Activated CD4-positive, alpha-beta memory T cell treated with anti-CD3 and anti-CD28 coated beads, Interleukin-2, amount 10 ng/mL, durations not matched to agents 7 days and 5 days (primary cell): ENCODE measurements around the gene LRRC41. TPM values are rescaled to one million over a fixed set of nuclear protein-coding genes. Genes with fewer than 3 reads are reported as not detected.
"Not testable (repeated sequence)": the region's sequence is repeated elsewhere in the genome, so short reads cannot be mapped to it uniquely, and the experiment has no call there.

Experiments used
- CTCF ChIA-PET: fragments of 350-600 bp; sonication (Branson Sonifier 250); formaldehyde crosslinking; loops from one replicate; lab custom pipeline; 2021; ENCODE audit warnings: antibody characterized with exemption, inconsistent platforms; lab: Charles Lee
- POLR2A ChIA-PET: fragments of 350-600 bp; sonication (Branson Sonifier 250); formaldehyde crosslinking; loops from one replicate; lab custom pipeline; 2021; ENCODE audit warnings: antibody characterized with exemption; lab: Charles Lee
- DNase-seq: peaks from one replicate; pipeline ENCODE4 v3.0.0-alpha.2; 2020
- H3K27ac Mint-ChIP-seq: one replicate; pipeline ENCODE4 v1.8.0; 2021; ENCODE audit warnings: mild to moderate bottlenecking, mixed read lengths
- H3K27me3 Mint-ChIP-seq: one replicate; pipeline ENCODE4 v1.8.0; 2021; ENCODE audit warnings: mixed read lengths
- H3K36me3 Mint-ChIP-seq: one replicate; pipeline ENCODE4 v1.8.0; 2021; ENCODE audit warnings: low read depth, mixed read lengths
- H3K4me1 Mint-ChIP-seq: one replicate; pipeline ENCODE4 v1.8.0; 2021; ENCODE audit warnings: mixed read lengths
- H3K4me3 Mint-ChIP-seq: one replicate; pipeline ENCODE4 v1.8.0; 2021; ENCODE audit warnings: mild to moderate bottlenecking, mixed read lengths
- H3K9me3 Mint-ChIP-seq: one replicate; pipeline ENCODE4 v1.8.0; 2021; ENCODE audit warnings: mixed read lengths
- total RNA-seq, 2 experiments: library from RNA; stranded (reverse); gene quantifications; one replicate each; pipeline ENCODE4 v1.2.3, GENCODE V29; 2021

The LRRC41 gene
- total RNA-seq, 2 experiments from 2014 or later, result 40.3 to 41.7 TPM

- H3K27ac Mint-ChIP-seq, H3K27me3 Mint-ChIP-seq, H3K9me3 Mint-ChIP-seq, H3K4me3 Mint-ChIP-seq, CTCF ChIA-PET, POLR2A ChIA-PET, DNase-seq: not testable (repeated sequence)
- Mint-ChIP-seq H3K36me3 (peaks cover 12% of the 10 kb centered on the region), H3K4me1 (peaks cover 28% of the 10 kb centered on the region)
Measured at GRCh38 chr1:46337409-46337808, 34.0 kb upstream of the LRRC41 start.

DNA sequence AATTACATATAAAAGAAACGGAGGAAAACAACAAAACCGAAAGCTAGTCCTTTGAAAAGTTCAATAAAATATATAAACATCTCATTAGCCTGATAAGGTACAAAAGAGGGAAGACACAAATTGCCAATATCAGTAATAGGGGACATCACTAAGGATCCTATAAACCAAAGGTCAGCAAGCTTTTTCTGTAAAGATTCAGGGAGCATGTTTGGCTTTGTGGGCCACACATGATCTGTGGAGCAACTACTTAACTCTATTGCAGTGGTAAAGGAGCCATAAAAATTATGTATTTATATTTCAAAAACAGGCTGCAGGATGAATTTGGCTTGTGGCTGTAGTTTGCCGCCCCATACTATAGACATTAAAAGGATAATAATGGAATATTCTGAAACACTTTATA, 31.7 kb upstream of the LRRC41 start:
- no peaks in the 10 kb centered on the region for H3K36me3 Mint-ChIP-seq
- no peak overlapping the region for H3K4me3 Mint-ChIP-seq
- no peak overlapping the region for H3K27ac Mint-ChIP-seq
- ChIA-PET POLR2A (no interaction called here), CTCF (interaction anchor here (0.9 kb wide), 1 partner anchor 13 kb away, joined by 3 read pairs; no protein-coding TSS in a partner anchor)
- H3K9me3 Mint-ChIP-seq, result no peaks in the 10 kb centered on the region
- peaks cover 10% of the 10 kb centered on the region for H3K4me1 Mint-ChIP-seq
- no peak for DNase-seq
- no peaks in the 10 kb centered on the region for H3K27me3 Mint-ChIP-seq

- POLR2A ChIA-PET, result interaction anchor here (0.6 kb wide), 1 partner anchor 91 kb away, joined by 3 read pairs; no protein-coding TSS in a partner anchor
- H3K27ac Mint-ChIP-seq, result no peak overlapping the region
- CTCF ChIA-PET, result interaction anchor here (0.7 to 2.6 kb wide), 7 partner anchors 11 to 928 kb away, joined by 3 to 26 read pairs (median 3); no protein-coding TSS in a partner anchor
- no peaks in the 10 kb centered on the region for H3K9me3 Mint-ChIP-seq
- DNase-seq, result no peak
- H3K4me1 Mint-ChIP-seq, result peaks cover 4% of the 10 kb centered on the region
- no peak overlapping the region for H3K4me3 Mint-ChIP-seq
- no peaks in the 10 kb centered on the region for H3K27me3 Mint-ChIP-seq
- H3K36me3 Mint-ChIP-seq, result no peaks in the 10 kb centered on the region
Measured at GRCh38 chr1:46334030-46334384, 30.6 kb upstream of the LRRC41 start.

- CTCF ChIA-PET, result interaction anchor here (0.7 to 2.6 kb wide), 6 partner anchors 12 to 929 kb away, joined by 3 to 26 read pairs (median 4); no protein-coding TSS in a partner anchor
- DNase-seq, result no peak
- H3K9me3 Mint-ChIP-seq, result no peaks in the 10 kb centered on the region
- H3K36me3 Mint-ChIP-seq, result no peaks in the 10 kb centered on the region
- POLR2A ChIA-PET, result interaction anchor here (0.6 to 1.1 kb wide), 3 partner anchors 15 to 90 kb away, joined by 3 to 4 read pairs (median 3); no protein-coding TSS in a partner anchor
- no peak overlapping the region for H3K27ac Mint-ChIP-seq
- no peaks in the 10 kb centered on the region for H3K27me3 Mint-ChIP-seq
- no peak overlapping the region for H3K4me3 Mint-ChIP-seq
- no peaks in the 10 kb centered on the region for H3K4me1 Mint-ChIP-seq
Measured at GRCh38 chr1:46333300-46334029, 30.0 kb upstream of the LRRC41 start.

DNA sequence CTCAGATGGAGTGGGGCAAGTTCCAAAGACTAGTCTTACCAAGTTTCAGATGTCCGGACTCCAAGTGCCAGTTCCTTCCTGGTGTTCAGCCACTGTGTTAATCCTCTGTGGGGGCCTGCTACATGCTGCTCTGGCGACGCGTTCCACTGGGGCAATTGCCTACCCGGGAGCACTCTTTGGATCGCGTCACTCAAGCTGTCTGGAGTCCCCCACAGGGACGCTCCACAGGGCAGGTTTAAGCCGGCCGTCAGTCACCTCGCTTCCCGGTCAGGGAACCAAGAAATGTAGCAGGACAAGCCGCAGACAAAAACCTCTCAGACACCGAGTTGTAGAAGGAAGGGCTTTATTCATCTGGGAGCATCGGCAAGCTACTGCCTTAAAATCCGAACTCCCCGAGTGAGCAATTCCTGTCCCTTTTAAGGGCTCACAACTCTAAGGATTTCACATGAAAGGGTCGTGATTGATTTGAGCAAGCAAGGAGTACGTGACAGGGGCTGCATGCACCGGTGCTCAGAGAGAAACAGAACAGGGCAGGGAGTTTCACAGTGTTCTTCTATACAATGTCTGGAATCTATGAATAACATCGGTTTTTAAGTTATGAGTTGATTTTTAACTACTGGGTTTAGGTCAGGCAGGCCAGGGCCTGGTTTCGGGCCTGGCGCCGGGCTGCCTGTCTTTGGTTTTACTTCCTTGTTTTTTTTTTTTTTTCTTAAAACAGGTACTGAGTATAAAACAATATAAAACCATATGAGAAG, 28.5 kb upstream of the LRRC41 start:
- H3K27ac Mint-ChIP-seq, H3K9me3 Mint-ChIP-seq, POLR2A ChIA-PET, H3K36me3 Mint-ChIP-seq, H3K4me3 Mint-ChIP-seq, H3K27me3 Mint-ChIP-seq, H3K4me1 Mint-ChIP-seq, DNase-seq: not testable (repeated sequence)
- CTCF ChIA-PET, result interaction anchor here (2.6 kb wide), 1 partner anchor 16 kb away, joined by 26 read pairs; no protein-coding TSS in a partner anchor

DNA sequence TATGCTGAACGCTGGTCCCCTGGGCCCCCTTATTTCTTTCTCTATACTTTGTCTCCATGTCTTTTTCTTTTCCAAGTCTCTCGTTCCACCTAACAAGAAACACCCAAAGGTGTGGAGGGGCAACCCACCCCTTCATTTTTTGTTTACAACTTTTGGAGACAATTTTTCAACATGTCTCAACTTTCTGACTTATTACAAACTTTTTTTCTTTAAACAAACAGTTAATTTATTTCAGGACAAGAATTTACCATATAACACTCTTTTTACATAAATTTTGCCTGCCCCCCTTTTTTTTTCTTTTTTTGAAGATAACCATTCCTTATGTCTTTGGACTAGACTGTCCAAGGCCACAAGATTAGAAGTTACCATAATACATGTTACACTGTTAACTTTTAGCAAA, 27.0 kb upstream of the LRRC41 start:
- H3K4me1 Mint-ChIP-seq, H3K4me3 Mint-ChIP-seq, H3K36me3 Mint-ChIP-seq, DNase-seq, POLR2A ChIA-PET, H3K27me3 Mint-ChIP-seq, H3K9me3 Mint-ChIP-seq, H3K27ac Mint-ChIP-seq: not testable (repeated sequence)
- CTCF ChIA-PET, result interaction anchor here (2.0 kb wide), 1 partner anchor 9 kb away, joined by 7 read pairs; no protein-coding TSS in a partner anchor

DNA sequence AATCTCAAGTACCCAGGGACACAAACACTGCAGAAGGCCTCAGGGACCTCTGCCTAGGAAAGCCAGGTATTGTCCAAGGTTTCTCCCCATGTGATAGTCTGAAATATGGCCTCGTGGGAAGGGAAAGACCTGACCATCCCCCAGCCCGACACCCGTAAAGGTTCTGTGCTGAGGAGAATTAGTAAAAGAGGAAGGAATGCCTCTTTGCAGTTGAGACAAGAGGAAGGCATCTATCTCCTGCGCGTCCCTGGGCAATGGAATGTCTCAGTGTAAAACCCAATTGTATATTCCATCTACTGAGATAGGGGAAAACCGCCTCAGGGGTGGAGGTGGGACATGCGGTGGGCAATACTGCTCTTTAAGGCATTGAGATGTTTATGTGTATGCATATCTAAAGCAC, 26.4 kb upstream of the LRRC41 start:
- POLR2A ChIA-PET, H3K4me3 Mint-ChIP-seq, H3K36me3 Mint-ChIP-seq, H3K27me3 Mint-ChIP-seq, H3K4me1 Mint-ChIP-seq, H3K9me3 Mint-ChIP-seq, DNase-seq, H3K27ac Mint-ChIP-seq: not testable (repeated sequence)
- CTCF ChIA-PET, result interaction anchor here (0.9 to 2.0 kb wide), 2 partner anchors 10 to 18 kb away, joined by 3 to 7 read pairs; no protein-coding TSS in a partner anchor

GRCh38 chr1:46328182-46328581, 24.8 kb upstream of the LRRC41 start:
- H3K4me3 Mint-ChIP-seq, DNase-seq, H3K4me1 Mint-ChIP-seq, H3K9me3 Mint-ChIP-seq, H3K27me3 Mint-ChIP-seq, H3K27ac Mint-ChIP-seq, H3K36me3 Mint-ChIP-seq: not testable (repeated sequence)
- ChIA-PET CTCF (interaction anchor here (2.0 kb wide), 1 partner anchor 12 kb away, joined by 7 read pairs; no protein-coding TSS in a partner anchor), POLR2A (interaction anchor here (2.2 to 2.5 kb wide), 2 partner anchors 12 to 25 kb away, joined by 6 read pairs; partner anchors contain the start of genes LRRC41, NSUN4 and UQCRH)

DNA sequence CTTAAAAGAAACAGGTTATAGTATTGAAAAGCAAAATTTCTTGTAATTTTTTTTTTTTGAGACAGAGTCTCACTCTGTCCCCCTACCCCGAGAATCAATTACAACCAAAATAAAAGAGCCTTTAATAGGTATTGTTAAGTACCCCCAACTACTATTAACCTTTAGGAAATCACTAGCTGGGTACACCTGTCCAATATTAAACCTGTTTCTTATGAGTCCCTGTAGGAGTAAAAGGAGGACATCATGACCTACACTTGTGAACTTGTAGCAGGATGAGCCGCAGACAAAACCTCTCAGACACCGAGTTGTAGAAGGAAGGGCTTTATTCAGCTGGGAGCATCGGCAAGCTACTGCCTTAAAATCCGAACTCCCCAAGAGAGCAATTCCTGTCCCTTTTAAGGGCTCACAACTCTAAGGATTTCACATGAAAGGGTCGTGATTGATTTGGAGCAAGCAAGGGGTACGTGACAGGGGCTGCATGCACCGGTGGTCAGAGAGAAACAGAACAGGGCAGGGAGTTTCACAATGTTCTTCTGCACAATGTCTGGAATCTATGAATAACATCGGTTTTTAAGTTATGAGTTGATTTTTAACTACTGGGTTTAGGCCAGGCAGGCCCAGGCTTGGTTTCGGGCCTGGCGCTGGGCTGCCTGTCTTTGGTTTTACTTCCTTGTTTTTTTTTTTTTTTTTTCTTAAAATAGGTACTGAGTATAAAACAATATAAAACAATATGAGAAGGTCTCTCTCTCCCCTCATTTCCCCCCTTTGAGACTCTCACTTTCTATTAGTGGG, 22.1 kb upstream of the LRRC41 start:
- CTCF ChIA-PET, H3K4me1 Mint-ChIP-seq, H3K9me3 Mint-ChIP-seq, H3K27me3 Mint-ChIP-seq, POLR2A ChIA-PET, H3K36me3 Mint-ChIP-seq, H3K27ac Mint-ChIP-seq, H3K4me3 Mint-ChIP-seq, DNase-seq: not testable (repeated sequence)

DNA sequence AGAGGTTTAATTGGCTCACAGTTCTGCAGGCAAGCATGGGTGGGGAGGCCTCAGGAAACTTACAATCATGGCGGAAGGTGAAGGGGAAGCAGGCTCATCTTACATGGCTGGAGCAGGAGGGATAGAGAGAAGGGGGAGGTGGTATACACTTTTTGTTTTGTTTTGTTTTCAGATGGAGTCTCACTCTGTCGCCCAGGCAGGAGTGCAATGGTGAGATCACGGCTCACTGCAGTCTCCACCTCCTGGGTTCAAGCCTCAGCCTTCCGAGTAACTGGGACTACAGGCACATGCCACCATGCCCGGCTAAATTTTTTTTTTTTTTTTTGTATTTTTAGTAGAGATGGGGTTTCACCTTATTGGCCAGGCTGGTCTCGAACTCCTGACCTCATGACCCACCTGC, 18.8 kb upstream of the LRRC41 start:
- H3K27me3 Mint-ChIP-seq, CTCF ChIA-PET, H3K36me3 Mint-ChIP-seq, H3K4me1 Mint-ChIP-seq, H3K4me3 Mint-ChIP-seq, H3K27ac Mint-ChIP-seq, DNase-seq, H3K9me3 Mint-ChIP-seq: not testable (repeated sequence)
- POLR2A ChIA-PET, result interaction anchor here (2.9 kb wide), 1 partner anchor 19 kb away, joined by 9 read pairs; the partner anchor contains the start of genes LRRC41 and UQCRH

DNA sequence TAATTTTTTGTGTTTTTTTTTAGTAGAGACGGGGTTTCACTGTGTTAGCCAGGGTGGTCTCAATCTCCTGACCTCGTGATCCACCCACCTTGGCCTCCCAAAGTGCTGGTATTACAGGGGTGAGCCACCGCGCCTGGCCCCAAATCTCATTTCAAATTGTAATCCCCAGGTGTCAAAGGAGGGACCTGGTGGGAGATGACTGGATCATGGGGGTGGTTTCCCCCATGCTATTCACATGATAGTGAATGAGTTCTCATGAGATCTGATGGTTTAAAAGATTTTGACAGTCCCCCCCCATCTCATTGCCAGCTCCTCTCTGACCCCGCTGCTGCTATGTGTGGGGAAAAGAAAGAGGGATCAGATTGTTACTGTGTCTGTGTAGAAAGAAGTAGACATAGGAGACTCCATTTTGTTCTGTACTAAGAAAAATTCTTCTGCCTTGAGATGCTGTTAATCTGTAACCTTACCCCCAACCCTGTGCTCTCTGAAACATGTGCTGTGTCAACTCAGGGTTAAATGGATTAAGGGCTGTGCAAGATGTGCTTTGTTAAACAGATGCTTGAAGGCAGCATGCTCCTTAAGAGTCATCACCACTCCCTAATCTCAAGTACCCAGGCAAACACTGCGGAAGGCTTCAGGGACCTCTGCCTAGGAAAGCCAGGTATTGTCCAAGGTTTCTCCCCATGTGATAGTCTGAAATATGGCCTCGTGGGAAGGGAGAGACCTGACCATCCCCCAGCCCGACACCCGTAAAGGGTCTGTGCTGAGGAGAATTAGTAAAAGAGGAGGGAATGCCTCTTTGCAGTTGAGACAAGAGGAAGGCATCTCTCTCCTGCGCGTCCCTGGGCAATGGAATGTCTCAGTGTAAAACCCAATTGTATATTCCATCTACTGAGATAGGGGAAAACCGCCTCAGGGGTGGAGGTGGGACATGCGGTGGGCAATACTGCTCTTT, 16.8 kb upstream of the LRRC41 start:
- H3K9me3 Mint-ChIP-seq, H3K4me3 Mint-ChIP-seq, H3K27me3 Mint-ChIP-seq, DNase-seq, H3K36me3 Mint-ChIP-seq, H3K27ac Mint-ChIP-seq, H3K4me1 Mint-ChIP-seq: not testable (repeated sequence)
- POLR2A ChIA-PET, result interaction anchor here (1.2 kb wide), 1 partner anchor 22 kb away, joined by 3 read pairs; no protein-coding TSS in a partner anchor
- CTCF ChIA-PET, result interaction anchor here (1.0 kb wide), 2 partner anchors 14 to 28 kb away, joined by 3 read pairs; no protein-coding TSS in a partner anchor
